B cell (primary cell): ENCODE measurements around the gene SLC9A6.

Experiments used
- CTCF ChIP-seq: fragments of 200-600 bp; IDR thresholded peaks from one replicate; pipeline ENCODE4 v1.8.0; 2022; ENCODE audit warnings: antibody characterized with exemption, mild to moderate bottlenecking
- EZH2 ChIP-seq: IDR thresholded peaks from 2 replicates; pipeline ENCODE4 v1.6.1; 2012; ENCODE audit warnings: borderline replicate concordance, low read depth, mild to moderate bottlenecking, moderate library complexity, low read length; ENCODE audit not compliant: insufficient read depth, poor library complexity, severe bottlenecking

- TF ChIP-seq CTCF (no peak), EZH2 (no peak)
These were observed 461 bp upstream of the SLC9A6 start for GRCh38 chrX:135984791-135985156.
